GM13976 (cell line): ENCODE data around the gene LRP1B.
"Not testable (repeated sequence)": the region's sequence is repeated elsewhere in the genome, so short reads cannot be mapped to it uniquely, and the experiment has no call there.

Experiments used
- DNase-seq: peaks from one replicate; pipeline ENCODE4 v3.0.0; 2012; ENCODE audit warnings: low spot score
- CTCF ChIP-seq: IDR thresholded peaks from 2 replicates; pipeline ENCODE4 v1.5.1; 2012; ENCODE audit warnings: borderline replicate concordance, mild to moderate bottlenecking; ENCODE audit not compliant: insufficient read depth; ENCODE audit errors: extremely low read depth, missing control alignments, control extremely low read depth
- in situ Hi-C: fragments of 300-500 bp; cut with MboI; formaldehyde crosslinking; loops from one replicate; pipeline ENCODE4 v1.12.0; 2022; ENCODE audit warnings: low sequenced_read_pairs, mixed read lengths, inconsistent platforms; ENCODE audit not compliant: unreplicated experiment

Gene LRP1B

GRCh38 chr2:140667203-140667602 lies 1463.6 kb downstream of the LRP1B start:
- no peak for DNase-seq
- TF ChIP-seq CTCF, result no peak
- in situ Hi-C loops, result no loop called here

- in situ Hi-C loops, result no loop called here
- no peak for DNase-seq
- no peak for TF ChIP-seq CTCF
Measured at GRCh38 chr2:140662504-140662903, 1468.3 kb downstream of the LRP1B start.

GRCh38 chr2:140658760-140659692 lies 1471.8 kb downstream of the LRP1B start:
- in situ Hi-C loops, result no loop called here
- no peak for TF ChIP-seq CTCF
- no peak for DNase-seq

- DNase-seq, result no peak
- no peak for TF ChIP-seq CTCF
- in situ Hi-C loops, result no loop called here
Measured at GRCh38 chr2:140657657-140658056, 1473.2 kb downstream of the LRP1B start.

GRCh38 chr2:140654565-140654964 lies 1476.3 kb downstream of the LRP1B start:
- TF ChIP-seq CTCF, result no peak
- DNase-seq, result no peak
- in situ Hi-C loops, result no loop called here

GRCh38 chr2:140650825-140651224 lies 1480.0 kb downstream of the LRP1B start:
- in situ Hi-C loops, result no loop called here
- DNase-seq, result no peak
- TF ChIP-seq CTCF, result no peak

- in situ Hi-C loops, DNase-seq: not testable (repeated sequence)
Measured at GRCh38 chr2:140650134-140650533, 1480.7 kb downstream of the LRP1B start.
